ENCODE data around the gene JCHAIN.
"Not testable (repeated sequence)": the region's sequence is repeated elsewhere in the genome, so short reads cannot be mapped to it uniquely, and the experiment has no call there.

The JCHAIN gene

DNA sequence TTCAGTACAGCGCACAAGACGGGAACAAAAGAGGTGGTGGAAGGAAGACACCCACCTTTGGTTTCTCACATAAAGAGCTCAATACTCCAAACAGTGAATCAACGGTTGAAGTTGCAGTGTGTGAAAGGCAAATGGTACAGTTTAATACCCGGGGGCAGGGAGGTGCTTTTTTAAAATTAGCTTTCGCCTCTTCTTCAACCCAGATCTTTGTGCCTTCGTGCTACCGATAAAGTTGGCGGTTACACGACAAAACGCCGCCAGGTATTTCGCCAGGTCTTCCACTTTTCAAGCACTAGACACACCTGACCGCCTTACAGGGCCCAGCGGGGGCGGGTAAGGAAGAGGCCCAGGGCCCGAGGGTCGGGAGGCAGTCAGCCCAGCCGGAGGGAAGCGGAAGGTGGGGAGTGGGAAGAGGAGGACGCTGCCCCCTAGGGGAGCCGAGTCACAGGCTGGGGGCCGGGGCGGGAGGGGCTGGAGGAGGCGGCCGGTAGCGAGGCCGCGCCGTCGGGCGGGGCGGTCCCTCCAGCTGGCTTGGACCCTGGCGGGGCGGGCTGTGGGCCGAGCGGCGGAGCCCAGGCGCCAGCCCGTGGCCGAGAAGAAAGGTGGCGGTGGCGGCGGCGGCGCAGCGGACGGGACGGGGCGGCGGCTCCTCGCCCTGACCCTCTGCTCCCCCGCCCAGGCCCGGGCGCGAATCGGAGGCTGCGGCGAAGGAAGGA is 38.1 kb upstream of the JCHAIN start:
- Histone ChIP-seq H3K9me3 (ENCODE audit: insufficient read depth, low read length) (no peaks in the 10 kb centered on the region), H3F3A (ENCODE audit: insufficient read depth) (0 out of 2 replicates have a peak, but pooled peaks cover 13% of the 10 kb centered on the region), H3K9me2 (replicated peaks; ENCODE audit: insufficient read depth, low read length) (no peaks in the 10 kb centered on the region), H3K36me3 (ENCODE audit: low read length) (no peaks in the 10 kb centered on the region), H3K27ac (ENCODE audit: low read depth, low read length) (peak overlapping the region; percentile 77), H3K79me2 (ENCODE audit: insufficient read depth, low read length) (no peaks in the 10 kb centered on the region), H3K9ac (ENCODE audit: low read length) (peak overlapping the region; percentile 69), H4K20me1 (ENCODE audit: low read depth, low read length) (no peaks in the 10 kb centered on the region), H2AFZ (ENCODE audit: low read depth, low read length, severe bottlenecking) (peak overlapping the region; percentile 86), H3K27me3 (ENCODE audit: low read length) (no peaks in the 10 kb centered on the region), H3K4me3 (ENCODE audit: insufficient read depth, low read length, poor library complexity, severe bottlenecking) (peak overlapping the region; percentile 63), H3K4me2 (ENCODE audit: low read depth, low read length, poor library complexity, severe bottlenecking) (peak overlapping the region; percentile 94)
- no peak for TF ChIP-seq EZH2phosphoT487 (conservative IDR thresholded peaks at IDR 0.05; ENCODE audit: low read length)
- peak; percentile 18 for TF ChIP-seq CTCF (IDR thresholded peaks at IDR 0.05; ENCODE audit: insufficient read depth, low read length, poor library complexity, severe bottlenecking)

- no peaks in the 10 kb centered on the region for H3K9me2 ChIP-seq (replicated peaks; ENCODE audit: insufficient read depth, low read length)
- H3K79me2 ChIP-seq (ENCODE audit: insufficient read depth, low read length) = no peaks in the 10 kb centered on the region
- 0 out of 2 replicates have a peak, but pooled peaks cover 13% of the 10 kb centered on the region for H3F3A ChIP-seq (ENCODE audit: insufficient read depth)
- peak overlapping the region; percentile 69 for H3K9ac ChIP-seq (ENCODE audit: low read length)
- no peaks in the 10 kb centered on the region for H3K36me3 ChIP-seq (ENCODE audit: low read length)
- peak overlapping the region; percentile 94 for H3K4me2 ChIP-seq (ENCODE audit: low read depth, low read length, poor library complexity, severe bottlenecking)
- H3K4me3 ChIP-seq (ENCODE audit: insufficient read depth, low read length, poor library complexity, severe bottlenecking) = peak overlapping the region; percentile 63
- peak overlapping the region; percentile 86 for H2AFZ ChIP-seq (ENCODE audit: low read depth, low read length, severe bottlenecking)
- H3K27ac ChIP-seq (ENCODE audit: low read depth, low read length) = peak overlapping the region; percentile 77
- no peaks in the 10 kb centered on the region for H3K9me3 ChIP-seq (ENCODE audit: insufficient read depth, low read length)
- TF ChIP-seq CTCF (IDR thresholded peaks at IDR 0.05; ENCODE audit: insufficient read depth, low read length, poor library complexity, severe bottlenecking) = no peak
- TF ChIP-seq EZH2phosphoT487 (conservative IDR thresholded peaks at IDR 0.05; ENCODE audit: low read length) = no peak
- no peaks in the 10 kb centered on the region for H3K27me3 ChIP-seq (ENCODE audit: low read length)
- H4K20me1 ChIP-seq (ENCODE audit: low read depth, low read length) = no peaks in the 10 kb centered on the region
These were observed 37.4 kb upstream of the JCHAIN start for GRCh38 chr4:70703619-70704214.

- H3K9me3 ChIP-seq (ENCODE audit: insufficient read depth, low read length); H3K4me3 ChIP-seq (ENCODE audit: insufficient read depth, low read length, poor library complexity, severe bottlenecking); H3K9ac ChIP-seq (ENCODE audit: low read length); H3K36me3 ChIP-seq (ENCODE audit: low read length); H3K79me2 ChIP-seq (ENCODE audit: insufficient read depth, low read length); H3K27me3 ChIP-seq (ENCODE audit: low read length); H2AFZ ChIP-seq (ENCODE audit: low read depth, low read length, severe bottlenecking); H3K9me2 ChIP-seq (replicated peaks; ENCODE audit: insufficient read depth, low read length); H3K4me2 ChIP-seq (ENCODE audit: low read depth, low read length, poor library complexity, severe bottlenecking); H3K27ac ChIP-seq (ENCODE audit: low read depth, low read length); H4K20me1 ChIP-seq (ENCODE audit: low read depth, low read length): not testable (repeated sequence)
- H3F3A ChIP-seq (ENCODE audit: insufficient read depth) = 0 out of 2 replicates have a peak, but pooled peaks cover 13% of the 10 kb centered on the region
These were observed 36.3 kb upstream of the JCHAIN start for GRCh38 chr4:70702592-70702991.

GRCh38 chr4:70701271-70701670 is 35.0 kb upstream of the JCHAIN start:
- Histone ChIP-seq H2AFZ (ENCODE audit: low read depth, low read length, severe bottlenecking) (no peak overlapping the region), H3K36me3 (ENCODE audit: low read length) (no peaks in the 10 kb centered on the region), H3K27me3 (ENCODE audit: low read length) (no peaks in the 10 kb centered on the region), H3K4me3 (ENCODE audit: insufficient read depth, low read length, poor library complexity, severe bottlenecking) (no peak overlapping the region), H3K79me2 (ENCODE audit: insufficient read depth, low read length) (no peaks in the 10 kb centered on the region), H3F3A (ENCODE audit: insufficient read depth) (peaks cover 13% of the 10 kb centered on the region; the same call in 1 of the 2 replicates), H3K9ac (ENCODE audit: low read length) (no peak overlapping the region), H4K20me1 (ENCODE audit: low read depth, low read length) (no peaks in the 10 kb centered on the region), H3K9me2 (replicated peaks; ENCODE audit: insufficient read depth, low read length) (no peaks in the 10 kb centered on the region), H3K9me3 (ENCODE audit: insufficient read depth, low read length) (no peaks in the 10 kb centered on the region), H3K4me2 (ENCODE audit: low read depth, low read length, poor library complexity, severe bottlenecking) (no peak overlapping the region), H3K27ac (ENCODE audit: low read depth, low read length) (no peak overlapping the region)
- TF ChIP-seq EZH2phosphoT487 (conservative IDR thresholded peaks at IDR 0.05; ENCODE audit: low read length) (no peak), CTCF (IDR thresholded peaks at IDR 0.05; ENCODE audit: insufficient read depth, low read length, poor library complexity, severe bottlenecking) (no peak)

Measured in SU-DHL-6 (cell line).